ENCODE results near the gene EPHB2.

DNA sequence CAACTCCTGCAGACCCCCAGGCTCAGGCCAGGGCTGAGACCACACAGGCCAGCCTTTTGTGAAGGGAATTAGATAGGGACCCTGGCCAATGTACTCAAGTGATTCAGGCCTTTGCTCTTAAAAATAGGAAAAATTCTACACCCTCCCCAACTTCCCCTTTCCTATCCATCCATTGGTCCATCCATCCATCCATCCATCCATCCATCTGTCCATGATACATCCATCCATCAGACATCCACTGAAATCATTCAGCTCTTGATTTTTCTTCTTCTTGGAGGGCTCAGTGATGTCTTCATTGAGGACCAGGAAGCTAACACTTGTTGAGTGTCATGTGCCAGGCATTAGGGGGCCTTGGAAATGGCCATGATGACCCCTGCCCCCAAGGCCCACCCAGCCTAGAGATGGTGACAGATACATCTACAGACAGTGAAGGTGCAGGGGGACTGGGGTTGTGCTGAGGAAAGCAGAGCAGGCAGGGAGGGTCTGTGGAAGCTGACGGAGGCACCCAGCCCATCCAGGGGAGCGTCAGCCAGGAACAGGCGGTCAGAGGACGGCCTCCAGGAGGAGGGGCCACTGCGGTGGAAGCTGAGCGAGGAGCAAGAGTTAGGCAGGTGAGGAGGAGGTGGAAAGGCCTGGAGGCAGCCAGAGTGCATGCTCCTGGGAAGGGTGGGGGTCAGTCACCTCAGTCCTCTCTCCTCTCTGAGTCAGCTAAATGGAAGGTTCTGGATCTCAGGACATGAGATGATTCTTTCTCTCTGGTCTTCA, 81.9 kb downstream of the EPHB2 start:
- TF ChIP-seq, protein P1, sequence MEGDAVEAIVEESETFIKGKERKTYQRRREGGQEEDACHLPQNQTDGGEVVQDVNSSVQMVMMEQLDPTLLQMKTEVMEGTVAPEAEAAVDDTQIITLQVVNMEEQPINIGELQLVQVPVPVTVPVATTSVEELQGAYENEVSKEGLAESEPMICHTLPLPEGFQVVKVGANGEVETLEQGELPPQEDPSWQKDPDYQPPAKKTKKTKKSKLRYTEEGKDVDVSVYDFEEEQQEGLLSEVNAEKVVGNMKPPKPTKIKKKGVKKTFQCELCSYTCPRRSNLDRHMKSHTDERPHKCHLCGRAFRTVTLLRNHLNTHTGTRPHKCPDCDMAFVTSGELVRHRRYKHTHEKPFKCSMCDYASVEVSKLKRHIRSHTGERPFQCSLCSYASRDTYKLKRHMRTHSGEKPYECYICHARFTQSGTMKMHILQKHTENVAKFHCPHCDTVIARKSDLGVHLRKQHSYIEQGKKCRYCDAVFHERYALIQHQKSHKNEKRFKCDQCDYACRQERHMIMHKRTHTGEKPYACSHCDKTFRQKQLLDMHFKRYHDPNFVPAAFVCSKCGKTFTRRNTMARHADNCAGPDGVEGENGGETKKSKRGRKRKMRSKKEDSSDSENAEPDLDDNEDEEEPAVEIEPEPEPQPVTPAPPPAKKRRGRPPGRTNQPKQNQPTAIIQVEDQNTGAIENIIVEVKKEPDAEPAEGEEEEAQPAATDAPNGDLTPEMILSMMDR (IDR thresholded peaks at IDR 0.05), result no peak
- TF ChIP-seq POLR2A (IDR thresholded peaks at IDR 0.05), result no peak

Data from testis (tissue), 2 donors.